K562 (cell line): ENCODE measurements around the gene SOX6.

Source experiments
- MAZ ChIP-seq, 2 experiments: fragments of 450-650 bp in 1 of 2; sonication (generic) in 1 of 2; formaldehyde crosslinking; IDR thresholded peaks in 1 of 2; conservative IDR thresholded peaks in 1 of 2; 2 replicates each; pipeline versions ENCODE4 v1.4.0 to v1.5.0; 2020; ENCODE audit warnings: mild to moderate bottlenecking in 1 of 2, missing genetic modification reagents in 1 of 2
- TF ChIP-seq, protein P1 (sequence below), 3 experiments: IDR thresholded peaks in 2 of 3; conservative IDR thresholded peaks in 1 of 3; 2 replicates each; pipeline ENCODE4 v1.5.1; 2011 to 2012; ENCODE audit warnings: low read length in 3 of 3, mild to moderate bottlenecking in 3 of 3, control low read depth in 2 of 3, improper control_type of control experiment in 1 of 3, inconsistent platforms in 1 of 3, low read depth in 1 of 3, mixed read lengths in 1 of 3, moderate library complexity in 1 of 3; ENCODE audit not compliant: insufficient read depth in 2 of 3

DNA sequence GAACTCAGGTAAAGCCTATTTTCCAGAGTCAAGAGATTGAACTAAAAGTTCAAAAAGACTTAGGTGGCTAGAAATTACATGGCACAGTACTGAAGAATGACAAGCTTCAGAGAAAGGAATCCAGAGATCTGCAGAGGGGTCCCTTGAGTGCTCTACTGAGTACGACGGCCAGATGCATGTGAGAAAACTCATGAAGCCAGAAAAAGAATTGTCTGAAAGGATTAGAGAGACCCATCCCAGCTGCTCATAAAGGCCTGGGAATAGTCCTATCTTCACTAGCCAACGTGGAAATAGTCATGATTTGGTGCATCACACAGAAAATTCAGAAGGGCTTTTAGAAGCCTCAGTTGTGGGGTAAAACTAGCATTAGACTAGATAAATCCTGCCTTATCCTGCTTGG is 91.3 kb downstream of the SOX6 start:
- TF ChIP-seq, protein P1, sequence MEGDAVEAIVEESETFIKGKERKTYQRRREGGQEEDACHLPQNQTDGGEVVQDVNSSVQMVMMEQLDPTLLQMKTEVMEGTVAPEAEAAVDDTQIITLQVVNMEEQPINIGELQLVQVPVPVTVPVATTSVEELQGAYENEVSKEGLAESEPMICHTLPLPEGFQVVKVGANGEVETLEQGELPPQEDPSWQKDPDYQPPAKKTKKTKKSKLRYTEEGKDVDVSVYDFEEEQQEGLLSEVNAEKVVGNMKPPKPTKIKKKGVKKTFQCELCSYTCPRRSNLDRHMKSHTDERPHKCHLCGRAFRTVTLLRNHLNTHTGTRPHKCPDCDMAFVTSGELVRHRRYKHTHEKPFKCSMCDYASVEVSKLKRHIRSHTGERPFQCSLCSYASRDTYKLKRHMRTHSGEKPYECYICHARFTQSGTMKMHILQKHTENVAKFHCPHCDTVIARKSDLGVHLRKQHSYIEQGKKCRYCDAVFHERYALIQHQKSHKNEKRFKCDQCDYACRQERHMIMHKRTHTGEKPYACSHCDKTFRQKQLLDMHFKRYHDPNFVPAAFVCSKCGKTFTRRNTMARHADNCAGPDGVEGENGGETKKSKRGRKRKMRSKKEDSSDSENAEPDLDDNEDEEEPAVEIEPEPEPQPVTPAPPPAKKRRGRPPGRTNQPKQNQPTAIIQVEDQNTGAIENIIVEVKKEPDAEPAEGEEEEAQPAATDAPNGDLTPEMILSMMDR (IDR thresholded peaks at IDR 0.05 in 2 of 3, conservative IDR thresholded peaks at IDR 0.05 in 1 of 3; ENCODE audit: insufficient read depth in 2 of 3, low read depth in 1 of 3, low read length in 3 of 3): no peak
- no peak for TF ChIP-seq MAZ (CRISPR knock-in tag; conservative IDR thresholded peaks at IDR 0.05 in 1 of 2, IDR thresholded peaks at IDR 0.05 in 1 of 2)
